ENCODE measurements around the gene BCOR. TPM values are rescaled to one million over a fixed set of nuclear protein-coding genes. Genes with fewer than 3 reads are reported as not detected.

BCOR gene
- total and polyA plus RNA-seq, 2 donors (not counting 1 experiment from before 2014, with no cell fraction given): 3.0 to 5.8 TPM

GRCh38 chrX:40144576-40144975, 46.8 kb upstream of the BCOR start:
- no peaks in the 10 kb centered on the region for H4K20me1 ChIP-seq (ENCODE audit: control insufficient read depth, extremely low read depth, insufficient read depth, low read length)
- no peak overlapping the region for H3K4me3 ChIP-seq (replicated peaks in 1 of 4; ENCODE audit: control extremely low read depth in 1 of 4, insufficient read depth in 1 of 4, low read depth in 3 of 4, low read length in 4 of 4)
- DNase-seq (ENCODE audit: low read depth in 2 of 2): no peak
- no peaks in the 10 kb centered on the region for H3K4me1 ChIP-seq (ENCODE audit: control insufficient read depth, extremely low read depth, insufficient read depth, low read length)
- no peaks in the 10 kb centered on the region for H3K36me3 ChIP-seq (ENCODE audit: control insufficient read depth, insufficient read depth, low read length)
- H2AFZ ChIP-seq (ENCODE audit: low read length): no peak overlapping the region
- TF ChIP-seq CTCF (conservative IDR thresholded peaks at IDR 0.05 in 1 of 2, IDR thresholded peaks at IDR 0.05 in 1 of 2; ENCODE audit: low read depth in 1 of 2, low read length in 2 of 2) (no peak), EZH2 (IDR thresholded peaks at IDR 0.05; ENCODE audit: low read length, missing control alignments) (no peak)
- no peak overlapping the region for H3K4me2 ChIP-seq (ENCODE audit: extremely low read depth, insufficient read depth, low read length)
- H3K27me3 ChIP-seq (ENCODE audit: control insufficient read depth, insufficient read depth, low read length): no peaks in the 10 kb centered on the region
- H3K9me3 ChIP-seq (ENCODE audit: control insufficient read depth, insufficient read depth, low read depth, low read length): no peaks in the 10 kb centered on the region
- H3K9ac ChIP-seq (ENCODE audit: insufficient read depth, low read length): no peak overlapping the region
- H3K79me2 ChIP-seq (ENCODE audit: control insufficient read depth, insufficient read depth, low read length): no peaks in the 10 kb centered on the region
- no peak overlapping the region for H3K27ac ChIP-seq (ENCODE audit: insufficient read depth, low read length)

GRCh38 chrX:40143987-40144386, 46.2 kb upstream of the BCOR start:
- TF ChIP-seq CTCF (conservative IDR thresholded peaks at IDR 0.05 in 1 of 2, IDR thresholded peaks at IDR 0.05 in 1 of 2; ENCODE audit: low read depth in 1 of 2, low read length in 2 of 2): no peak
- H3K27me3 ChIP-seq (ENCODE audit: control insufficient read depth, insufficient read depth, low read length): no peaks in the 10 kb centered on the region
- no peaks in the 10 kb centered on the region for H3K79me2 ChIP-seq (ENCODE audit: control insufficient read depth, insufficient read depth, low read length)
- H3K36me3 ChIP-seq (ENCODE audit: control insufficient read depth, insufficient read depth, low read length): no peaks in the 10 kb centered on the region
- H4K20me1 ChIP-seq (ENCODE audit: control insufficient read depth, extremely low read depth, insufficient read depth, low read length): no peaks in the 10 kb centered on the region
- H3K9ac ChIP-seq (ENCODE audit: insufficient read depth, low read length): no peak overlapping the region
- no peaks in the 10 kb centered on the region for H3K4me1 ChIP-seq (ENCODE audit: control insufficient read depth, extremely low read depth, insufficient read depth, low read length)
- no peaks in the 10 kb centered on the region for H3K9me3 ChIP-seq (ENCODE audit: control insufficient read depth, insufficient read depth, low read depth, low read length)
- no peak for DNase-seq (ENCODE audit: low read depth in 2 of 2)
- no peak overlapping the region for H3K4me3 ChIP-seq (replicated peaks in 1 of 4; ENCODE audit: control extremely low read depth in 1 of 4, insufficient read depth in 1 of 4, low read depth in 3 of 4, low read length in 4 of 4)
- no peak overlapping the region for H2AFZ ChIP-seq (ENCODE audit: low read length)
- H3K27ac ChIP-seq (ENCODE audit: insufficient read depth, low read length): no peak overlapping the region
- H3K4me2 ChIP-seq (ENCODE audit: extremely low read depth, insufficient read depth, low read length): no peak overlapping the region

- no peaks in the 10 kb centered on the region for H3K27me3 ChIP-seq (ENCODE audit: control insufficient read depth, insufficient read depth, low read length)
- H3K9ac ChIP-seq (ENCODE audit: insufficient read depth, low read length): no peak overlapping the region
- no peaks in the 10 kb centered on the region for H3K4me1 ChIP-seq (ENCODE audit: control insufficient read depth, extremely low read depth, insufficient read depth, low read length)
- H3K4me2 ChIP-seq (ENCODE audit: extremely low read depth, insufficient read depth, low read length): no peak overlapping the region
- H3K27ac ChIP-seq (ENCODE audit: insufficient read depth, low read length): no peak overlapping the region
- no peaks in the 10 kb centered on the region for H4K20me1 ChIP-seq (ENCODE audit: control insufficient read depth, extremely low read depth, insufficient read depth, low read length)
- no peaks in the 10 kb centered on the region for H3K36me3 ChIP-seq (ENCODE audit: control insufficient read depth, insufficient read depth, low read length)
- TF ChIP-seq CTCF (conservative IDR thresholded peaks at IDR 0.05 in 1 of 2, IDR thresholded peaks at IDR 0.05 in 1 of 2; ENCODE audit: low read depth in 1 of 2, low read length in 2 of 2): no peak
- no peak for TF ChIP-seq EZH2 (IDR thresholded peaks at IDR 0.05; ENCODE audit: low read length, missing control alignments)
- H3K9me3 ChIP-seq (ENCODE audit: control insufficient read depth, insufficient read depth, low read depth, low read length): no peaks in the 10 kb centered on the region
- H3K4me3 ChIP-seq (replicated peaks in 1 of 4; ENCODE audit: control extremely low read depth in 1 of 4, insufficient read depth in 1 of 4, low read depth in 3 of 4, low read length in 4 of 4): no peak overlapping the region
- no peak overlapping the region for H2AFZ ChIP-seq (ENCODE audit: low read length)
- no peak for DNase-seq (ENCODE audit: low read depth in 2 of 2)
- no peaks in the 10 kb centered on the region for H3K79me2 ChIP-seq (ENCODE audit: control insufficient read depth, insufficient read depth, low read length)
Measured at GRCh38 chrX:40143001-40143400, 45.2 kb upstream of the BCOR start.

All from fibroblast of lung (primary cell).